A549 (cell line): ENCODE measurements around the gene PAX3.

ENCODE experiments used
- TF ChIP-seq, protein P1 (sequence below): fragments of >200 bp; sonication (Bioruptor Twin); formaldehyde crosslinking; IDR thresholded peaks from 3 replicates; pipeline ENCODE4 v1.5.1; 2016
- TF ChIP-seq, protein P2 (sequence below): IDR thresholded peaks from 2 replicates; pipeline ENCODE4 v1.6.1; 2012

DNA sequence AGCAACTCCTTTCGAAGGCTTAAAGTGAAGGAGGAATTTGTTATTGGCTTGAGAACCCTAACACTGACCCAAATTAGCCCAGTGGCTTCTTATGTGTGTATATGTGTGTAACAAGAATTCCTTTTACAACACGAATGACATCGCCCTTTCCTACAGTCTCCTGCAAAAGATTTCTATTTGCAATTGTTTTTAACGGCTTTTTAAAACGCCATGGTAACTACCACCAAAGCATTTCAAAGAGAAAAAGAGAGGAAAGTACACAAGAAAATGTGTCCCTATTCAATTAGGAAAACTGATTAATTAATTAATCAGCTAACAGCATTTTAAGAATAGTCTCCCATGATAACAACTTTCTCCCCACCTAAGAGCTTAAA lies 58.1 kb downstream of the PAX3 start:
- TF ChIP-seq, protein P1, sequence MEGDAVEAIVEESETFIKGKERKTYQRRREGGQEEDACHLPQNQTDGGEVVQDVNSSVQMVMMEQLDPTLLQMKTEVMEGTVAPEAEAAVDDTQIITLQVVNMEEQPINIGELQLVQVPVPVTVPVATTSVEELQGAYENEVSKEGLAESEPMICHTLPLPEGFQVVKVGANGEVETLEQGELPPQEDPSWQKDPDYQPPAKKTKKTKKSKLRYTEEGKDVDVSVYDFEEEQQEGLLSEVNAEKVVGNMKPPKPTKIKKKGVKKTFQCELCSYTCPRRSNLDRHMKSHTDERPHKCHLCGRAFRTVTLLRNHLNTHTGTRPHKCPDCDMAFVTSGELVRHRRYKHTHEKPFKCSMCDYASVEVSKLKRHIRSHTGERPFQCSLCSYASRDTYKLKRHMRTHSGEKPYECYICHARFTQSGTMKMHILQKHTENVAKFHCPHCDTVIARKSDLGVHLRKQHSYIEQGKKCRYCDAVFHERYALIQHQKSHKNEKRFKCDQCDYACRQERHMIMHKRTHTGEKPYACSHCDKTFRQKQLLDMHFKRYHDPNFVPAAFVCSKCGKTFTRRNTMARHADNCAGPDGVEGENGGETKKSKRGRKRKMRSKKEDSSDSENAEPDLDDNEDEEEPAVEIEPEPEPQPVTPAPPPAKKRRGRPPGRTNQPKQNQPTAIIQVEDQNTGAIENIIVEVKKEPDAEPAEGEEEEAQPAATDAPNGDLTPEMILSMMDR: no peak
- TF ChIP-seq, protein P2, sequence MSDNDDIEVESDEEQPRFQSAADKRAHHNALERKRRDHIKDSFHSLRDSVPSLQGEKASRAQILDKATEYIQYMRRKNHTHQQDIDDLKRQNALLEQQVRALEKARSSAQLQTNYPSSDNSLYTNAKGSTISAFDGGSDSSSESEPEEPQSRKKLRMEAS: no peak
